Keratinocyte (primary cell): Measurements from ENCODE around the gene CCDC146.

Experiments
- EZH2 ChIP-seq: IDR thresholded peaks from one replicate; pipeline ENCODE4 v1.6.1; 2012; ENCODE audit warnings: inconsistent platforms, mild to moderate bottlenecking, low read length, moderate library complexity
- TF ChIP-seq, protein P1 (sequence below), 3 experiments: IDR thresholded peaks in 1 of 3; conservative IDR thresholded peaks in 1 of 3; optimal IDR thresholded peaks in 1 of 3; 2 replicates in 2 of 3; 3 replicates in 1 of 3; pipeline versions ENCODE3 to v1.5.1; 2011; ENCODE audit warnings: low read length in 3 of 3, mild to moderate bottlenecking in 3 of 3, moderate library complexity in 2 of 3, control low read depth in 1 of 3, inconsistent platforms in 1 of 3; ENCODE audit not compliant: insufficient read depth in 2 of 3; ENCODE audit errors: extremely low read depth in 1 of 3

GRCh38 chr7:77270094-77270480 is 147.7 kb downstream of the CCDC146 start:
- TF ChIP-seq, protein P1, sequence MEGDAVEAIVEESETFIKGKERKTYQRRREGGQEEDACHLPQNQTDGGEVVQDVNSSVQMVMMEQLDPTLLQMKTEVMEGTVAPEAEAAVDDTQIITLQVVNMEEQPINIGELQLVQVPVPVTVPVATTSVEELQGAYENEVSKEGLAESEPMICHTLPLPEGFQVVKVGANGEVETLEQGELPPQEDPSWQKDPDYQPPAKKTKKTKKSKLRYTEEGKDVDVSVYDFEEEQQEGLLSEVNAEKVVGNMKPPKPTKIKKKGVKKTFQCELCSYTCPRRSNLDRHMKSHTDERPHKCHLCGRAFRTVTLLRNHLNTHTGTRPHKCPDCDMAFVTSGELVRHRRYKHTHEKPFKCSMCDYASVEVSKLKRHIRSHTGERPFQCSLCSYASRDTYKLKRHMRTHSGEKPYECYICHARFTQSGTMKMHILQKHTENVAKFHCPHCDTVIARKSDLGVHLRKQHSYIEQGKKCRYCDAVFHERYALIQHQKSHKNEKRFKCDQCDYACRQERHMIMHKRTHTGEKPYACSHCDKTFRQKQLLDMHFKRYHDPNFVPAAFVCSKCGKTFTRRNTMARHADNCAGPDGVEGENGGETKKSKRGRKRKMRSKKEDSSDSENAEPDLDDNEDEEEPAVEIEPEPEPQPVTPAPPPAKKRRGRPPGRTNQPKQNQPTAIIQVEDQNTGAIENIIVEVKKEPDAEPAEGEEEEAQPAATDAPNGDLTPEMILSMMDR (optimal IDR thresholded peaks at IDR 0.05 in 1 of 3, IDR thresholded peaks at IDR 0.05 in 1 of 3, conservative IDR thresholded peaks at IDR 0.05 in 1 of 3; ENCODE audit: extremely low read depth in 1 of 3, insufficient read depth in 2 of 3, low read length in 3 of 3) = no peak
- TF ChIP-seq EZH2 = no peak
